RWPE2 (cell line): ENCODE results near the gene RNFT2.
"Not testable (repeated sequence)": the region's sequence is repeated elsewhere in the genome, so short reads cannot be mapped to it uniquely, and the experiment has no call there.

Source experiments
- ATAC-seq: fragments of 200-7000 bp; cut with Tn5 transposase; 3 replicates; pipeline ENCODE4 v1.9.1; 2021; ENCODE audit warnings: low read depth
- DNase-seq: peaks from one replicate; pipeline ENCODE4 v3.0.0-alpha.2; 2020; ENCODE audit warnings: low spot score
- H3K27ac ChIP-seq: fragments of 450-650 bp; 2 replicates; pipeline ENCODE4 v1.5.1; 2017; ENCODE audit warnings: mild to moderate bottlenecking; ENCODE audit not compliant: poor library complexity, severe bottlenecking
- H3K27me3 ChIP-seq: fragments of 250-450 bp; sonication (Bioruptor Pico); 2 replicates; pipeline ENCODE4 v1.5.1; 2021; ENCODE audit warnings: mild to moderate bottlenecking, moderate library complexity; ENCODE audit not compliant: insufficient read depth, poor library complexity, severe bottlenecking
- H3K36me3 ChIP-seq: fragments of 250-450 bp; sonication (Bioruptor Pico); 2 replicates; pipeline ENCODE4 v1.5.1; 2020; ENCODE audit warnings: low read depth, mild to moderate bottlenecking, moderate library complexity
- H3K4me1 ChIP-seq: fragments of 250-450 bp; sonication (Bioruptor Pico); 2 replicates; pipeline ENCODE4 v1.5.1; 2021; ENCODE audit warnings: mild to moderate bottlenecking, moderate library complexity; ENCODE audit not compliant: insufficient read depth, poor library complexity, severe bottlenecking
- H3K4me3 ChIP-seq: fragments of 250-450 bp; sonication (Bioruptor Pico); 2 replicates; pipeline ENCODE4 v1.5.1; 2021; ENCODE audit warnings: mild to moderate bottlenecking, moderate library complexity; ENCODE audit not compliant: severe bottlenecking
- H3K9me3 ChIP-seq: fragments of 250-450 bp; sonication (Bioruptor Pico); 2 replicates; pipeline ENCODE4 v1.5.1; 2021; ENCODE audit warnings: mild to moderate bottlenecking, moderate library complexity; ENCODE audit not compliant: severe bottlenecking
- TF ChIP-seq, protein P1 (sequence below): fragments of 450-650 bp; IDR thresholded peaks from one replicate; pipeline ENCODE4 v1.5.1; 2017; ENCODE audit warnings: mild to moderate bottlenecking, moderate library complexity; ENCODE audit not compliant: poor library complexity, severe bottlenecking

The RNFT2 gene

GRCh38 chr12:116779597-116779996 lies 41.5 kb downstream of the RNFT2 start:
- H3K4me1 ChIP-seq: no peaks in the 10 kb centered on the region
- no peaks in the 10 kb centered on the region for H3K27me3 ChIP-seq
- H3K27ac ChIP-seq: no peak overlapping the region
- H3K4me3 ChIP-seq: no peak overlapping the region
- no peaks in the 10 kb centered on the region for H3K9me3 ChIP-seq
- ATAC-seq (no peak), DNase-seq (no peak)
- no peaks in the 10 kb centered on the region for H3K36me3 ChIP-seq
- TF ChIP-seq, protein P1, sequence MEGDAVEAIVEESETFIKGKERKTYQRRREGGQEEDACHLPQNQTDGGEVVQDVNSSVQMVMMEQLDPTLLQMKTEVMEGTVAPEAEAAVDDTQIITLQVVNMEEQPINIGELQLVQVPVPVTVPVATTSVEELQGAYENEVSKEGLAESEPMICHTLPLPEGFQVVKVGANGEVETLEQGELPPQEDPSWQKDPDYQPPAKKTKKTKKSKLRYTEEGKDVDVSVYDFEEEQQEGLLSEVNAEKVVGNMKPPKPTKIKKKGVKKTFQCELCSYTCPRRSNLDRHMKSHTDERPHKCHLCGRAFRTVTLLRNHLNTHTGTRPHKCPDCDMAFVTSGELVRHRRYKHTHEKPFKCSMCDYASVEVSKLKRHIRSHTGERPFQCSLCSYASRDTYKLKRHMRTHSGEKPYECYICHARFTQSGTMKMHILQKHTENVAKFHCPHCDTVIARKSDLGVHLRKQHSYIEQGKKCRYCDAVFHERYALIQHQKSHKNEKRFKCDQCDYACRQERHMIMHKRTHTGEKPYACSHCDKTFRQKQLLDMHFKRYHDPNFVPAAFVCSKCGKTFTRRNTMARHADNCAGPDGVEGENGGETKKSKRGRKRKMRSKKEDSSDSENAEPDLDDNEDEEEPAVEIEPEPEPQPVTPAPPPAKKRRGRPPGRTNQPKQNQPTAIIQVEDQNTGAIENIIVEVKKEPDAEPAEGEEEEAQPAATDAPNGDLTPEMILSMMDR: no peak

- no peaks in the 10 kb centered on the region for H3K9me3 ChIP-seq
- DNase-seq: no peak
- H3K36me3 ChIP-seq: no peaks in the 10 kb centered on the region
These were observed 42.8 kb downstream of the RNFT2 start for GRCh38 chr12:116780942-116781341.

GRCh38 chr12:116783525-116784237 lies 45.6 kb downstream of the RNFT2 start:
- DNase-seq (no peak), ATAC-seq (no peak)
- no peak overlapping the region for H3K4me3 ChIP-seq
- no peaks in the 10 kb centered on the region for H3K4me1 ChIP-seq
- H3K9me3 ChIP-seq: no peaks in the 10 kb centered on the region
- TF ChIP-seq, protein P1: no peak
- no peaks in the 10 kb centered on the region for H3K36me3 ChIP-seq
- H3K27ac ChIP-seq: no peak overlapping the region
- H3K27me3 ChIP-seq: no peaks in the 10 kb centered on the region

More at GRCh38 chr12:116780942-116781341, 42.8 kb downstream of the RNFT2 start:
- H3K27me3 ChIP-seq: no peaks in the 10 kb centered on the region
- no peak overlapping the region for H3K27ac ChIP-seq
- ATAC-seq: no peak
- no peak overlapping the region for H3K4me3 ChIP-seq
- TF ChIP-seq, protein P1: no peak
- H3K4me1 ChIP-seq: no peaks in the 10 kb centered on the region

DNA sequence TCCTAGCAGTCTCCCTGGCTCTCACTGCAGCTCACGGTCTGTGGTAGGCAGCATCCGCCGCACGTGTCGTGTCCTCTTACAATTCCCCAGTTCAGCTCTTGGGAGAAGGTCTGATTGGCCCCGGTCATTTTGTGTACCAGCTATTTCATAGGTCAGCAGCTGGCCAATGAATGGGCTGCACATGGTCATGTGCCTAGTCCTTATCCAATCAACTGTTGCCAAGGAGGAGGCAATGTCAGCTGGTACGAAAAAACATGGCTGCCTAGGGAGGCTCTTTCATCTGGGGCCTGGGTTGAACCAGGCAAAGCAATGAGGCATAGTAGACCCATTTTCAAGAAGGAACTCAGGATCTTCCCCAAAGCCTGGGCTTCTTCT lies 46.1 kb downstream of the RNFT2 start:
- ATAC-seq (no peak), DNase-seq (no peak)
- TF ChIP-seq, protein P1: no peak
- no peaks in the 10 kb centered on the region for H3K4me1 ChIP-seq
- H3K27ac ChIP-seq: no peak overlapping the region
- no peak overlapping the region for H3K4me3 ChIP-seq
- H3K36me3 ChIP-seq: no peaks in the 10 kb centered on the region
- no peaks in the 10 kb centered on the region for H3K9me3 ChIP-seq
- H3K27me3 ChIP-seq: no peaks in the 10 kb centered on the region

DNA sequence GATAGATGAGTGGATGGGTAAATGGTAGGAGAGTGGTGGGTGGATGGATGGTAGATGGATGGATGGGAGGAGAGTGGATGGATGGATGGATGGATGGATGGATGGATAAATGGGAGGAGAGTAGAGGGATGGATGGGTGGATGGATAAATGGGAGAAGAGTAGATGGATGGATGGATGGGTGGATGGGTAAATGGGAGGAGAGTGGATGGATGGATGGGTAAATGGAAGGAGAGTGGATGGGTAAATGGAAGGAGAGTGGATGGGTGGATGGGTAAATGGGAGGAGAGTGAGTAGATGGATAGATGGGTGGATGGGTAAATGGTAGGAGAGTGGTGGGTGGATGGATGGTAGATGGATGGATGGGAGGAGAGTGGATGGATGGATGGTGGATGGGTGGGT lies 51.4 kb downstream of the RNFT2 start:
- ATAC-seq, H3K27ac ChIP-seq, DNase-seq, H3K27me3 ChIP-seq, H3K4me3 ChIP-seq, H3K4me1 ChIP-seq, H3K36me3 ChIP-seq, H3K9me3 ChIP-seq: not testable (repeated sequence)
